ENCODE results near the gene FOXL1.

Gene FOXL1

GRCh38 chr16:86578061-86578599 lies at the start of gene FOXL1:
Gene FOXL1, plus strand, starts transcription at chr16:86578549. Its CDS starts 175 bp downstream, at chr16:86578724.
- DNase-seq, result no peak

- no peak for DNase-seq
Observed at GRCh38 chr16:86529160-86529559, 49.2 kb upstream of the FOXL1 start.

- DNase-seq, result no peak
Observed at GRCh38 chr16:86530251-86531190, 47.8 kb upstream of the FOXL1 start.

- DNase-seq, result no peak
Observed at GRCh38 chr16:86531191-86531545, 47.2 kb upstream of the FOXL1 start.

GRCh38 chr16:86531641-86532525 lies 46.5 kb upstream of the FOXL1 start:
- DNase-seq, result no peak

GRCh38 chr16:86532526-86532815 lies 45.9 kb upstream of the FOXL1 start:
- no peak for DNase-seq

- DNase-seq, result no peak
Observed at GRCh38 chr16:86533076-86533475, 45.3 kb upstream of the FOXL1 start.

- no peak for DNase-seq
Observed at GRCh38 chr16:86533767-86534351, 44.5 kb upstream of the FOXL1 start.

GRCh38 chr16:86534779-86535615 lies 43.4 kb upstream of the FOXL1 start:
- DNase-seq, result no peak

- no peak for DNase-seq
Observed at GRCh38 chr16:86536621-86537020, 41.7 kb upstream of the FOXL1 start.

- DNase-seq, result no peak
Observed at GRCh38 chr16:86537486-86537885, 40.9 kb upstream of the FOXL1 start.

- DNase-seq, result no peak
Observed at GRCh38 chr16:86538196-86538780, 40.1 kb upstream of the FOXL1 start.

GRCh38 chr16:86540894-86541293 lies 37.5 kb upstream of the FOXL1 start:
- DNase-seq, result no peak

GRCh38 chr16:86541560-86541959 lies 36.8 kb upstream of the FOXL1 start:
- DNase-seq, result no peak

GRCh38 chr16:86542756-86543750 lies 35.3 kb upstream of the FOXL1 start:
- no peak for DNase-seq

GRCh38 chr16:86545481-86545880 lies 32.9 kb upstream of the FOXL1 start:
- no peak for DNase-seq

GRCh38 chr16:86545954-86546637 lies 32.3 kb upstream of the FOXL1 start:
- no peak for DNase-seq

GRCh38 chr16:86546638-86547013 lies 31.7 kb upstream of the FOXL1 start:
- DNase-seq, result no peak

- DNase-seq, result no peak
Observed at GRCh38 chr16:86547286-86547685, 31.1 kb upstream of the FOXL1 start.

All from NCI-H1436 treated with DMSO at 0.1 percent for 48 hours (cell line).